Measurements from ENCODE around the gene ROBO4. TPM values are rescaled to one million over a fixed set of nuclear protein-coding genes. Genes with fewer than 3 reads are reported as not detected.
A peak's percentile ranks its signal among the peaks of the same experiment; 100 is the strongest.

The ROBO4 gene
- total and polyA plus RNA-seq, 2 of the 13 experiments (the other 11 are each of a cell fraction or from before 2014, with no cell fraction given): 0.07 to 1.1 TPM

- no peak for TF ChIP-seq ZFP91 (CRISPR knock-in tag; IDR thresholded peaks at IDR 0.05; ENCODE audit: borderline replicate concordance)
- no peak for TF ChIP-seq ZNF274 (CRISPR knock-in tag; IDR thresholded peaks at IDR 0.05)
- TF ChIP-seq STAT5B (CRISPR knock-in tag; IDR thresholded peaks at IDR 0.05): no peak
- 0 out of 2 replicates have a peak, but pooled peaks have one; percentile 23 for TF ChIP-seq ZNF441 (CRISPR knock-in tag; IDR thresholded peaks at IDR 0.05; ENCODE audit: borderline replicate concordance)
- TF ChIP-seq FUBP1 (CRISPR knock-in tag; IDR thresholded peaks at IDR 0.05; ENCODE audit: borderline replicate concordance): no peak
- no peak for TF ChIP-seq RFXANK (CRISPR knock-in tag; IDR thresholded peaks at IDR 0.05)
- no peak for TF ChIP-seq GABPA (IDR thresholded peaks at IDR 0.05; ENCODE audit: low read depth, low read length)
- 0 out of 2 replicates have a peak, but pooled peaks have one; percentile 3 for TF ChIP-seq GABPA (CRISPR knock-in tag; IDR thresholded peaks at IDR 0.05; ENCODE audit: low read depth)
- no peak for TF ChIP-seq ELF3 (CRISPR knock-in tag; IDR thresholded peaks at IDR 0.05)
- TF ChIP-seq HNRNPLL (IDR thresholded peaks at IDR 0.05; ENCODE audit: low read depth, low read length, poor library complexity, severe bottlenecking): no peak
- TF ChIP-seq RBAK (CRISPR knock-in tag; IDR thresholded peaks at IDR 0.05): no peak
- no peak for TF ChIP-seq RFXAP (CRISPR knock-in tag; IDR thresholded peaks at IDR 0.05; ENCODE audit: borderline replicate concordance)
- 0 out of 2 replicates have a peak, but pooled peaks have one; percentile 62 for TF ChIP-seq IRF9 (CRISPR knock-in tag; IDR thresholded peaks at IDR 0.05; ENCODE audit: borderline replicate concordance)
- TF ChIP-seq ATF5 (CRISPR knock-in tag; IDR thresholded peaks at IDR 0.05; ENCODE audit: low read depth): no peak
- no peak for TF ChIP-seq ZNF33B (CRISPR knock-in tag; IDR thresholded peaks at IDR 0.05)
- TF ChIP-seq KAT8 (CRISPR knock-in tag; IDR thresholded peaks at IDR 0.05): no peak
- TF ChIP-seq NR2F1 (CRISPR knock-in tag; IDR thresholded peaks at IDR 0.05): no peak
- TF ChIP-seq U2AF1 (optimal IDR thresholded peaks at IDR 0.05; ENCODE audit: low read depth, low read length): no peak
- TF ChIP-seq KLF12 (CRISPR knock-in tag; IDR thresholded peaks at IDR 0.05; ENCODE audit: borderline replicate concordance): no peak
- no peak for TF ChIP-seq ZNF75D (CRISPR knock-in tag; IDR thresholded peaks at IDR 0.05; ENCODE audit: borderline replicate concordance)
- no peak for TF ChIP-seq ZNF275 (CRISPR knock-in tag; IDR thresholded peaks at IDR 0.05; ENCODE audit: borderline replicate concordance)
- no peak for TF ChIP-seq SRF (IDR thresholded peaks at IDR 0.05; ENCODE audit: low read depth, low read length)
- peak; percentile 31; the same call in 1 of the 2 replicates for TF ChIP-seq ZNF598 (CRISPR knock-in tag; IDR thresholded peaks at IDR 0.05; ENCODE audit: borderline replicate concordance)
Observed at GRCh38 chr11:124935548-124936514, 38.2 kb upstream of the ROBO4 start, which contains the start of gene HEPACAM (continued).

Measured in HepG2 (cell line).